Stimulated activated naive CD8-positive, alpha-beta T cell treated with anti-CD3 and anti-CD28 coated beads, Interleukin-15, Interleukin-2, amounts not matched to agents 100 U/mL and 50 U/mL, for 24 hours (primary cell): ENCODE data around the gene TH.
"Not testable (repeated sequence)": the region's sequence is repeated elsewhere in the genome, so short reads cannot be mapped to it uniquely, and the experiment has no call there.

ENCODE experiments used
- ATAC-seq: fragments of 150-1000 bp; cut with Tn5 transposase; one replicate; pipeline ENCODE4 v1.10.0; 2021
- DNase-seq: peaks from one replicate; pipeline ENCODE4 v3.0.0; 2021

The TH gene

GRCh38 chr11:2178055-2178773 lies 6.6 kb upstream of the TH start:
- not testable (repeated sequence) for ATAC-seq, DNase-seq

DNA sequence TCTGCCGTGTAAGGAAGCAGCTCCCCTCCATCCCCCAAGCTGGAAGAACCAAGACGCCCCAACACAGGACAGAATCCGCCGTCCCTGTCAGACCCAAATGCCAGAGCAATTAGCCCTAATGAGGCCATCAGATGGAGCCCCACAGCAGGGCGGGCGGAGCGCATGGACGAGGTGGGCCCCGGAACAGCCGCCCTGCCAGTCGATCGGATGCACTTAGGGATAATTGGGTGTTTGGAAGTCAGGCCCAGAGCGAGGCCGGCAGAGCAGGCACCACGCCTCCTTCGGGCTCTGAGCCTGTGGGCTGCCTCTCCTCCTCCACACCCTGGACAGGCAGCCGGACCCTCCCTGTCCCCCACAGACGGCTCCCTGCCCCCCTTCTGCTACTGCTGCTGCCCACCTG lies 5.5 kb upstream of the TH start:
- DNase-seq (no peak), ATAC-seq (no peak)

DNA sequence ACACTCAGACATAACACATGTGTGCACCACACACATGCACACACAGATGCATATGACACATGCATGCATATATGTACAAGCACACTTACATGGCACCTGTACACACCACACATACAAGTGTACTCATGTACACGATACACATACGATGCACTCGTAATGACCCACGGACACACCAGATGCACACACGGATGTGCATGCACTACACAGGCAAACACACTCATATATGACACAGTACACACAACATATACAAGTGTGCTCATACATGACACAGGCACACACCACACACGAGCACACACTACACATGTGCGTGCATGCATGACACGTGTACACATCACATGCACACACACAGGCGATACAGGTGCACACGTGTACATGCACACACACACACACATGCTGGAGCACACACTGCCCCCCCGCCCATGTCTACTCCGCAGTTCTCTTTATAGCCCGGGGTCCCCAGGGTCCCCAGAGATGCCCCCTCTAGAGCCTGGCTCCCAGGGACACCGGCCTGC lies 4.8 kb upstream of the TH start:
- no peak for ATAC-seq
- DNase-seq = no peak

GRCh38 chr11:2175659-2176058 lies 4.0 kb upstream of the TH start:
- DNase-seq = no peak
- ATAC-seq = no peak

DNA sequence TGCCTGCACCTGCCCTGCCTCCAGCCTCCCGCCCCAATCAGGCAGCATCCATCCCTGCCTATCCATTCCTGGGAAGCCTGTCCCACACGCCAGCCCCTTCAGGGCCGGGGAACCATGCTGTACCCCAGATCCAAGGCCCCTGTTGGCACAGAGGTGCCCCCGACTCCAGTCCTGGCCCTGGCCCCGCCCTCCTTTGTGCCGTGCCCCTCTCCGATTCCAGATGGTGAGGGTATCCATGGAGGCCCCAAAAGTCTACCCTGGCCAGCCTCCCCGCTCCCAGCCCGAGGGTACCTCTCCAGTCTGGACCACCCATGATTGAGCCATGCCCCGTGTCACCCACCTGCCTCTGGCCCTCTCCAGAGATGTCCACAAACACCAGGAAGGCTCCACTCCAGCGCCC lies 2.7 kb upstream of the TH start:
- no peak for ATAC-seq

DNA sequence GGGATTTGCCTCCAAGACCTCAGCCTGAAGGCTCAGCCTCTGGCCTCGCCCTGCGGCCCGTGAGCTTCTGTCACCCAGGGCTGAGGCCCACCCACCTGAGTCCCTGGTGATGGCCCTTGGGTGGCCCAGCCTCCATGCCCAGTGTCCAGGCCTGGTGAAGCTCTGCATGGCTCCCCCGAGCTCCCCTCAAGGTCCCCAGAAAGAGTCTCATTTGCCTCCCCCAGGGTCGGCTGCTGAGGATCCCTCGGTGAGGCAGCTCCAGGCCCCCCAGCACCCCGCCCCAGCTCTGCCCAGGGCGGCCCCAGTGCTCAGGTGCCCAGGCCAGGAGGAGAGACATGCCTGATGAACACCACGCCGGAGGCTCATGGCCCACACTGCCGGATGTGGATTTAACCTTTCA lies 2.1 kb upstream of the TH start:
- DNase-seq (no peak), ATAC-seq (no peak)

More for the DNA sequence above, 2.7 kb upstream of the TH start:
- DNase-seq = no peak

DNA sequence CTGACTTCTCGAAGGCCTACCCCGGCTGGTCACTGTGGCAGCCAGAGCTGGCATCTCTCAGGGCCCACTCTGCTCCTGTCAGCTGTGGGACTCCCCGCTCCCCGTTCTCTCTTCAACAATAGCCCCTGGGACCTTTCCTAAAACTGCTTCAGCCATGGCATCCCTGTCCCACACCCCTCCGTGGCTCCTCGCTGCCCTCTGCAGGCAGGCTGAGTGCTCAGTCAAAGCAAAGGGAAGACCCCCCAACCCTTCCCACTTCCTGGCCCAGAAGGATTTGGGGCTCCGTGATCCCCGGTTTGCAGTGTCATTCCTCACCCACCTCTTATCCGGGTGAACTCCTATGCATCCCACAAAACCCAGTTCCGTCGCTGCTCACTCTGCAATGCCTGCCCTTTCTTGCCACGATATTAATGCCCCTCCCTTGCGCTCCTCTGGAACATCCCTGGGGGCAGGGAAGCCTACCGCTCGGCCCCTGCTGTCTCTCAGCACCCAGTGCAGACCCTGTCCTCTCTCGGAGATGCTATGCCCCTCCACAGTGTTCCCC lies 1.6 kb upstream of the TH start:
- no peak for ATAC-seq
- DNase-seq = peak; percentile 44

DNA sequence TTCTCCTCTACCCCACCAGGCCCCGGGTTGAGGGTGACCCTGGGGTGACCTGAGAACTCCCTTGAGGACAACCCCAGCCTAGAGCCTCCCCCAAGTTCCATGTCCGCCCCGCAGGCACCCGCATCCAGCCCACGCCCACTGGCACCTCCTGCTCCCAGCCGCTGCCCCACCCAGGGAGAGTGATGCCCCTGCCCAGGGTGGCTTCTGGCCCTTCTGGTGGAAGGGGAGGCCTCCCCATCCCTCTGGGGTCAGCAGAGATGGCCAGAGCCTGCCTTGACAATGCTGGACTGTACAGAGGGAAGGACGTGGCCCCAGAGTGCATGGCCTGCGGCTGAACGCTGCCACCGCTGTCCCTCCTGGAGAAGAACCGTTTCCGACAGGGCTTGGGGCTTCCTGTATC lies 1.1 kb upstream of the TH start:
- DNase-seq = no peak
- ATAC-seq = no peak

GRCh38 chr11:2169626-2170570 lies 1.7 kb downstream of the TH start:
- DNase-seq = no peak
- ATAC-seq = no peak

DNA sequence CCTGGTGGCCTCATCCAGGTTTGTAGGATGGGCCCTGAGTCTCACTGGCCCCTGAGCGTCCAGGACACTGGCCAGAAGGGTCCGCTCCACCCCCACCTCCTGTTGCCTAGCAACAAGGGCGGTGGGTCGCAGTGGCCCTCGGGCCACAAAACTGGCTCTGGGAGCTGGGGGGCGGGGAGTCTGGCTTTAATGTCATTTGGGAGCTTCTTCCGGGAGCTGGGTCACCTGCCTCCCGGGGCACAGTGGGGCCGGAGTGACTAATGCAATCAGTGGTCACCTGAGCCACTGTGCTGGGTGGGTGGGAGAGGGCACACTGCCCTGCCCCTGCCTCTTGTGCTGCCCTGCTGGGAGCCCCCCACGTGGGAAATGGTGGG lies 2.6 kb downstream of the TH start:
- no peak for DNase-seq
- no peak for ATAC-seq

GRCh38 chr11:2168286-2169004 lies 3.2 kb downstream of the TH start:
- ATAC-seq = no peak
- DNase-seq = no peak

- ATAC-seq = no peak
- DNase-seq = no peak
Observed at GRCh38 chr11:2167141-2168045, 4.2 kb downstream of the TH start.

GRCh38 chr11:2166091-2166851 lies 5.3 kb downstream of the TH start:
- ATAC-seq (peak; percentile 50), DNase-seq (peak; percentile 72)

DNA sequence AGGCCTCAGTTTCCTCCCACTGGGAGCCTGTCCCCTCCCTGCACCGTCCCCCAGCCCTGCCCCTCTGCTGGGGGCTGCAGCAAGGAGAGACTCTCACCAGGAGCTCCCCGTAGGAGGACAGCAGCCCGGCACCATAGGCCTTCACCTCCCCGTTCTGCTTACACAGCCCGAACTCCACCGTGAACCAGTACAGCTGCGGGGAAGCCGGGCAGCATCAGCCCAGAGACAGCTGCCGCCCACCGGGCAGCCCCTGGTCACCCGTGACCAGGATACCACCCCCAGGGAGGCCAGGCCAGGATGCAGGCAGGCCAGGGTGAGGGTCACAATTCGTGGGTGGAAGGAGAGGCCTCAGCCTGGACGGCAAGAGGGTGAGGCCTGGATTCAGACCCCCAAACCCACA lies 6.0 kb downstream of the TH start:
- ATAC-seq (no peak), DNase-seq (no peak)

- ATAC-seq = no peak
- no peak for DNase-seq
Observed at GRCh38 chr11:2164861-2165555, 6.6 kb downstream of the TH start.

DNA sequence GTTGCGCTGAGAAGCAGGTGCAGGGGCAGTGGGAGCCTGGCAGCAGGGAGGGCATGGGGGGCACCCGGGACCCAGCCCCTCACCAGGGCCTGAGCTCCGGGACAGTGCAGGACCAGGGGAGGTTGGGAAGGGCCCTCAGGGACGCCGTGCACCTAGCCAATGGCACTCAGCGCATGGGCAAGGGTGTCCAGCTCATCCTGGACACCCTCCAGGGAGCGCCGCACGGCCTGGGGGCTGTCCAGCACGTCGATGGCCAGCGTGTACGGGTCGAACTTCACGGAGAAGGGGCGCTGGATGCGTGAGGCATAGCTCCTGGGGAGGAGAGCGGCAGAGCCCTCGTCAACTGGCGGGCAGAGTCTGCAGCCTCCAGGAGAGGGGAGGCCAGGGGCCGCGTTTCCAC lies 7.5 kb downstream of the TH start:
- no peak for ATAC-seq

GRCh38 chr11:2163428-2163978 lies 8.1 kb downstream of the TH start:
- DNase-seq (no peak), ATAC-seq (no peak)

More for the DNA sequence above, 7.5 kb downstream of the TH start:
- no peak for DNase-seq

DNA sequence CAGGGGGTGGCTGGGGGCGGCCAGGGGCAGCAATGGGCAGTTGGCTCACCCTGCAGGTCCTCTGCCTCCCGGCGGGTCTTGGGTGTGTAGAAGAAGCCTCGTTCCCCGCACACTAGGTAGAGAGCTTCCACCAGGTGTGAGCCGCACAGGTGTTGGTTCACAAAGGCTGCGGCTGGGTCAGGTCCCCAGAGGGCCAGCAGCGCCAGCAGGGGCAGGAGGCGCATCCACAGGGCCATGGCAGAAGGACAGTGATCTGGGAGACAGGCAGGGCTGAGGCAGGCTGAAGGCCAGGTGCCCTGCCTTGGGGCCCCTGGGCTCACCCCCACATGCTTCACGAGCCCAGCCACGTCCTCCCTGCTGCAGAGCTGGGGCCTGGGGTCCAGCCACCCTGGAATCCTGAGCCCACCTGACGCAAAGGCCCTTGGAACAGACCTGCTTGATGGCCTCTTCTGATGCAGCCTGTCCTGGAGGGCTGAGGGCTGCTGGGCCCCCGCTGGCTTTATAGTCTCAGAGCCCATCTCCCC lies 10.8 kb downstream of the TH start, which contains the start of gene INS:
TSS of gene INS (minus strand) at position 474 of the 524 bp plus-strand sequence. CDS start at position 236, 238 bp downstream.
- DNase-seq (no peak), ATAC-seq (no peak)
